MM.1S (cell line): ENCODE data around the gene THRB.

Source experiments
- DNase-seq: peaks from one replicate; pipeline ENCODE4 v3.0.0-alpha.2; 2015
- H2AFZ ChIP-seq: fragments of 300-600 bp; sonication (generic); 2 replicates; pipeline ENCODE4 v1.6.0; 2016; ENCODE audit warnings: antibody characterized with exemption, low read length
- H3F3A ChIP-seq: fragments of 300-600 bp; sonication (generic); 2 replicates; pipeline ENCODE4 v1.6.1; 2016; ENCODE audit warnings: mild to moderate bottlenecking, antibody characterized with exemption, low read length, moderate library complexity, mixed read lengths; ENCODE audit not compliant: insufficient read depth
- H3K27ac ChIP-seq: fragments of 300-600 bp; sonication (generic); 2 replicates; pipeline ENCODE4 v1.5.1; 2016; ENCODE audit warnings: mild to moderate bottlenecking, low read length
- H3K27me3 ChIP-seq: fragments of 300-600 bp; sonication (generic); replicated peaks from 2 replicates; pipeline ENCODE4 v1.6.0; 2016; ENCODE audit warnings: low read length; ENCODE audit not compliant: insufficient read depth
- H3K36me3 ChIP-seq: fragments of 300-600 bp; sonication (generic); replicated peaks from 2 replicates; pipeline ENCODE4 v1.6.1; 2016; ENCODE audit warnings: mild to moderate bottlenecking, low read length, mixed read lengths; ENCODE audit not compliant: insufficient read depth
- H3K4me1 ChIP-seq: fragments of 300-600 bp; sonication (generic); 2 replicates; pipeline ENCODE4 v1.6.1; 2016; ENCODE audit warnings: low read length, mixed read lengths
- H3K4me2 ChIP-seq: fragments of 300-600 bp; sonication (generic); 2 replicates; pipeline ENCODE4 v1.6.0; 2016; ENCODE audit warnings: low read depth, low read length
- H3K4me3 ChIP-seq: fragments of 300-600 bp; sonication (generic); 2 replicates; pipeline ENCODE4 v1.5.1; 2016; ENCODE audit warnings: low read length, mixed read lengths
- H3K79me2 ChIP-seq: fragments of 300-600 bp; sonication (generic); 2 replicates; pipeline ENCODE4 v1.6.1; 2016; ENCODE audit warnings: mixed run types, low read length, mixed read lengths
- H3K9ac ChIP-seq: fragments of 300-600 bp; sonication (generic); 2 replicates; pipeline ENCODE4 v1.6.1; 2016; ENCODE audit warnings: low read length, mixed read lengths
- H3K9me2 ChIP-seq: fragments of 300-600 bp; sonication (generic); replicated peaks from 2 replicates; pipeline ENCODE4 v1.6.1; 2016; ENCODE audit warnings: mild to moderate bottlenecking, low read length, mixed read lengths; ENCODE audit not compliant: insufficient read depth
- H3K9me3 ChIP-seq: fragments of 300-600 bp; sonication (generic); replicated peaks from 2 replicates; pipeline ENCODE4 v1.6.1; 2016; ENCODE audit warnings: mild to moderate bottlenecking, low read length, mixed read lengths; ENCODE audit not compliant: insufficient read depth
- H4K20me1 ChIP-seq: fragments of 300-600 bp; sonication (generic); 2 replicates; pipeline ENCODE4 v1.6.1; 2016; ENCODE audit warnings: mild to moderate bottlenecking, low read length, moderate library complexity, mixed read lengths; ENCODE audit not compliant: insufficient read depth
- EZH2 ChIP-seq: fragments of 300-600 bp; sonication (generic); optimal IDR thresholded peaks from 2 replicates; pipeline ENCODE3; 2017; ENCODE audit warnings: low read depth, mild to moderate bottlenecking, antibody characterized with exemption, low read length, mixed read lengths
- EZH2phosphoT487 ChIP-seq: fragments of 300-600 bp; sonication (generic); IDR thresholded peaks from 2 replicates; pipeline ENCODE4 v1.6.1; 2018; ENCODE audit warnings: antibody characterized with exemption, low read length
- TF ChIP-seq, protein P1 (sequence below): fragments of 300-600 bp; sonication (generic); IDR thresholded peaks from 2 replicates; pipeline ENCODE4 v1.5.1; 2016; ENCODE audit warnings: antibody characterized with exemption, low read length, mixed read lengths

THRB gene

DNA sequence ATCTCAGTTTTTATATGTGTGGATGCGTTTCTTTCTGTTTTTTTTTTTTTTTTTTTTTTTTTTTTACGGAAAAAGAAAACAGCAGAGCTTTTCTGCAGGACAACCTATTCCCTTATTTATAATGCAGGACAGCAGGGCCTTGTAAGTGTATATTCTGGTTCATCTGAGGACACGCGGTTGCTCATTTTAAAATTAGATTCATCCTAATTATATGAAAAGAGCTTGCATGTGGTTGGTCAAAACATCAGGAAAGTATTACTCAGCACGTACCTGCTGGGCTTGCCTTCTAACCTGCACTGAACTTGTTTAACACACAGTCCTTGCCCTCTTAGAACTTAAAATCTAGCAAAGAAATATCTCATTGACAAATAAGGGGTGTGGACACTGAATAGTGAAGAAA is 13.5 kb downstream of the THRB start:
- H4K20me1 ChIP-seq = no peaks in the 10 kb centered on the region
- H3K9ac ChIP-seq = no peak overlapping the region
- no peak overlapping the region for H3K27ac ChIP-seq
- H3F3A ChIP-seq = no peaks in the 10 kb centered on the region
- H3K79me2 ChIP-seq = no peaks in the 10 kb centered on the region
- TF ChIP-seq EZH2phosphoT487 = no peak
- TF ChIP-seq EZH2 = no peak
- TF ChIP-seq, protein P1, sequence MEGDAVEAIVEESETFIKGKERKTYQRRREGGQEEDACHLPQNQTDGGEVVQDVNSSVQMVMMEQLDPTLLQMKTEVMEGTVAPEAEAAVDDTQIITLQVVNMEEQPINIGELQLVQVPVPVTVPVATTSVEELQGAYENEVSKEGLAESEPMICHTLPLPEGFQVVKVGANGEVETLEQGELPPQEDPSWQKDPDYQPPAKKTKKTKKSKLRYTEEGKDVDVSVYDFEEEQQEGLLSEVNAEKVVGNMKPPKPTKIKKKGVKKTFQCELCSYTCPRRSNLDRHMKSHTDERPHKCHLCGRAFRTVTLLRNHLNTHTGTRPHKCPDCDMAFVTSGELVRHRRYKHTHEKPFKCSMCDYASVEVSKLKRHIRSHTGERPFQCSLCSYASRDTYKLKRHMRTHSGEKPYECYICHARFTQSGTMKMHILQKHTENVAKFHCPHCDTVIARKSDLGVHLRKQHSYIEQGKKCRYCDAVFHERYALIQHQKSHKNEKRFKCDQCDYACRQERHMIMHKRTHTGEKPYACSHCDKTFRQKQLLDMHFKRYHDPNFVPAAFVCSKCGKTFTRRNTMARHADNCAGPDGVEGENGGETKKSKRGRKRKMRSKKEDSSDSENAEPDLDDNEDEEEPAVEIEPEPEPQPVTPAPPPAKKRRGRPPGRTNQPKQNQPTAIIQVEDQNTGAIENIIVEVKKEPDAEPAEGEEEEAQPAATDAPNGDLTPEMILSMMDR = no peak
- no peak overlapping the region for H3K4me2 ChIP-seq
- H3K4me1 ChIP-seq = no peaks in the 10 kb centered on the region
- H2AFZ ChIP-seq = no peak overlapping the region
- H3K36me3 ChIP-seq = no peaks in the 10 kb centered on the region
- H3K4me3 ChIP-seq = no peak overlapping the region
- DNase-seq = no peak
- no peaks in the 10 kb centered on the region for H3K9me2 ChIP-seq
- H3K9me3 ChIP-seq = no peaks in the 10 kb centered on the region
- H3K27me3 ChIP-seq = no peaks in the 10 kb centered on the region

DNA sequence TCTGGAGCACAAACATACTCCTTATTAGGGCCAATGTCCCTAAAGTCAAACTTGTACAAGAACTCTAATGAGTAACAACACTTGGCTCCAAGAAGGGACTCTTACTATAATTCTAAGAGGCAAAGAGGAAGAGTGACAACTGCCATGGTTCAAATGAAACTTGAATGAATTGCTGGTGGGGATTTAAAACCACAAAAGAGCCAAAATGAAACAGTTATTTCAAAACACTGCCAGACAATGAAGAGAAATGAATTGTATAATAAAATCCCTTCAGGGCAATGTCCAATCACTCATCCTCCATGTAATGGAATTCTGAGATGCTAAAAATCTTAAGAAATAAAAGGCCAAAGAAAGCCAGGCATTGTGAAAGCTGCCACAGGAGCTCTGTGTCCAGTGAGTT is 14.2 kb downstream of the THRB start:
- Histone ChIP-seq H3K9ac (no peak overlapping the region), H4K20me1 (no peaks in the 10 kb centered on the region), H3K4me1 (no peaks in the 10 kb centered on the region), H3K4me3 (no peak overlapping the region), H2AFZ (no peak overlapping the region), H3K9me2 (no peaks in the 10 kb centered on the region), H3K36me3 (no peaks in the 10 kb centered on the region), H3F3A (no peaks in the 10 kb centered on the region), H3K27ac (no peak overlapping the region), H3K27me3 (no peaks in the 10 kb centered on the region), H3K79me2 (no peaks in the 10 kb centered on the region), H3K4me2 (no peak overlapping the region), H3K9me3 (no peaks in the 10 kb centered on the region)
- TF ChIP-seq, protein P1 = no peak
- TF ChIP-seq EZH2phosphoT487 = no peak
- TF ChIP-seq EZH2 = no peak
- no peak for DNase-seq

DNA sequence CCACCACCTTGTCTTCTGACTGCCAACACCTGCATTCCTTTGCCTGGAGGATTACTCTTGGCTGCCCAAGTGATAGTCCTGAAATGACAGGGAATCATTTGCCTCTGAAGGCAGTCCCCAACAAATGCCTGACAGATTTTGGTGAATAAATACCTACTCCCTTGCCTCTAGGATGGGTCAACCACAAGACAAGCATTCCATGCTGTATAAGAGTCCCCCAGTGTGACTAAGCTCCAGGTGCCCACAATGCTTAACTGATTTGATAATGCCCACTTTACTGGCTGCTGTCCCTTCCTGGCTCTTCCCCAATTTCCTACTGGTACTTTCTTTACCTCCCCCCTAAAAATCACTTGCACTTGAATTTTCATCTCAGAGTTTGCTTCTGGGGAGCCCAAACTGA is 14.8 kb downstream of the THRB start:
- H3K4me1 ChIP-seq = no peaks in the 10 kb centered on the region
- H3K4me3 ChIP-seq = no peak overlapping the region
- H3F3A ChIP-seq = no peaks in the 10 kb centered on the region
- no peaks in the 10 kb centered on the region for H3K9me3 ChIP-seq
- H3K9ac ChIP-seq = no peak overlapping the region
- no peaks in the 10 kb centered on the region for H3K9me2 ChIP-seq
- H3K4me2 ChIP-seq = no peak overlapping the region
- H4K20me1 ChIP-seq = no peaks in the 10 kb centered on the region
- no peaks in the 10 kb centered on the region for H3K79me2 ChIP-seq
- H3K27ac ChIP-seq = no peak overlapping the region
- H2AFZ ChIP-seq = no peak overlapping the region
- no peak for DNase-seq
- no peaks in the 10 kb centered on the region for H3K27me3 ChIP-seq
- no peaks in the 10 kb centered on the region for H3K36me3 ChIP-seq
- TF ChIP-seq, protein P1 = no peak
